Measurements from ENCODE around the gene PLD4.
"Not testable (repeated sequence)": the region's sequence is repeated elsewhere in the genome, so short reads cannot be mapped to it uniquely, and the experiment has no call there.

The PLD4 gene

DNA sequence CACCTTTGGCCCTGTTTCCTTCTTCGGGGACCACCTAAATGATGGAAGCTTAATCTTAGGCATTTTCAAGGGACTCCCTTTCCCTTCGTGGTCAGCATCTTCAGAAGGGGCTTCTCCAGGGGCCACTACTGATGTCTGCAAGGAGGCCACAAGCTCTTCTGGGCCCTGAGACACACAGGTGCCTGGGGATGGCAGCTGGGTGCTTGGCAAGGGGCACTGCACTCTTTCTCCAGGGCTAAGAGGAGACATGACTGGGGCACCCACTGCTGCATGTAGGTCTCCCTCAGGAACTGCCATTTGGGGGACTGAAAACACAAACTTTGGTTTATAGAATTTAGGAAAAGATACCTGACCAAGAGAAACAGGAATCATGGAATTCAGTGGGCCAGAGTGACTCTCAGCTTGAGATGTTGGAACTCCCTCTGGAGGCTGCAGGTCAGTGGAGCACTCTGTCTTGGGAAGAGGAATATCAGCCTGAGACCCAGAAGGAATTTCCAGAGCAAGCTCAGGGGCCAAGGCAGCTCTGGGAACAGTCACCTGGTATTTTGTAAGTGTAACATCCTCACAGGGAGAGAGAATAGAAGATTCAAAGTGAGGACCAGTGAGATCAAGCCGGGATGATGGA is 16.0 kb downstream of the PLD4 start:
- no peak for DNase-seq (ENCODE audit: low spot score)

DNA sequence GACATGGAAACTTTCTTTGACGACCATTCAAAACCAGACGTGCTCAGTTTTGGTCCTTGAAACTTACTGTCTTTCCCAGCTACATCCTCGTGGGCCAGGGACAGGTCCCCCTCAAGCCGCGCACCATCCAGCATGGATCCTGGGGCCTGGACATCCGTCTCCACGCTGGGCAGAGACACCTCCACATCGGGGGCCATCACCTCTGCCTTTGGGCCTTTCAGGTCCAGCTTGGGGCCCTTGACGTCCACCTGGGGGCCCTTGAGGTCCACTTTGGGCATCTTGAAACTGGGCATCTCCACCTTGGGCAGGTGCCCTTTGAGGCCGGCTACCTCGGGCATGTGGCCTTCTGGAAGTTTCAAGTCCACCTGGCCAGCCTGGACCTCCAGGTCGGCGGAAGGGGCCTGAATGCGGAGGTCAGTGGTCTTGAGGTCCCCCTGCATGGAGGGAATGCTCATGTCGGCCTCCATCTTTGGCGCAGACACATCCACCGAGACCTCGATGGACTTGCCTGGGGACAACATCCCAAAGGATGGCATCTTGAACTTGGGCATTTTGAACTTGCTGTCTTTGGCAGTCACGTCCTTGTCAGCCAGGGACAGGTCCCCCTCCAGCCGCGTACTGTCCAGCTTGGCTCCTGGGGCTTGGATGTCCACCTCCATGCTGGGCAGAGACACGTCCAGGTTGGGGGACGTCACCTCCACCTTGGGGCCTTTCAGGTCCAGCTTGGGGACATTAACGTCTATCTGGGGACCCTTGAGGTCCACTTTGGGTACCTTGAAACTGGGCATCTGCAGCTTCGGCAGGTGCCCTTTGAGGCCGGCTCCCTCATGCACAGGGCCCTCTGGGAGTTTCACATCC is 17.1 kb downstream of the PLD4 start:
- no peak for DNase-seq (ENCODE audit: low spot score)

DNA sequence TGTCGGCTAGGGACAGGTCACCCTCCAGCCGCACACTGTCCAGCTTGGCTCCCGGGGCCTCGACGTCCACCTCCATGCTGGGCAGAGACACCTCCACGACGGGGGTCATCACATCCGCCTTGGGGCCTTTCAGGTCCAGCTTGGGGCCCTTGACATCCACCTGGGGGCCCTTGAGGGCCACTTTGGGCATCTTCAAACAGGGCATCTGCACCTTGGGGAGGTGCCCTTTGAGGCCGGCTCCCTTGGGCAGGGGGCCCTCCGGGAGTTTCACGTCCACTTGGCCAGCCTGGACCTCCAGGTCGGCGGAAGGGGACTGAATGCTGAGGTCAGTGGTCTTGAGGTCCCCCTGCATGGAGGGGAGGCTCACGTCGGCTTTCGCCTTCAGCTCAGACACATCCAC is 17.9 kb downstream of the PLD4 start:
- DNase-seq (ENCODE audit: low spot score), result no peak

DNA sequence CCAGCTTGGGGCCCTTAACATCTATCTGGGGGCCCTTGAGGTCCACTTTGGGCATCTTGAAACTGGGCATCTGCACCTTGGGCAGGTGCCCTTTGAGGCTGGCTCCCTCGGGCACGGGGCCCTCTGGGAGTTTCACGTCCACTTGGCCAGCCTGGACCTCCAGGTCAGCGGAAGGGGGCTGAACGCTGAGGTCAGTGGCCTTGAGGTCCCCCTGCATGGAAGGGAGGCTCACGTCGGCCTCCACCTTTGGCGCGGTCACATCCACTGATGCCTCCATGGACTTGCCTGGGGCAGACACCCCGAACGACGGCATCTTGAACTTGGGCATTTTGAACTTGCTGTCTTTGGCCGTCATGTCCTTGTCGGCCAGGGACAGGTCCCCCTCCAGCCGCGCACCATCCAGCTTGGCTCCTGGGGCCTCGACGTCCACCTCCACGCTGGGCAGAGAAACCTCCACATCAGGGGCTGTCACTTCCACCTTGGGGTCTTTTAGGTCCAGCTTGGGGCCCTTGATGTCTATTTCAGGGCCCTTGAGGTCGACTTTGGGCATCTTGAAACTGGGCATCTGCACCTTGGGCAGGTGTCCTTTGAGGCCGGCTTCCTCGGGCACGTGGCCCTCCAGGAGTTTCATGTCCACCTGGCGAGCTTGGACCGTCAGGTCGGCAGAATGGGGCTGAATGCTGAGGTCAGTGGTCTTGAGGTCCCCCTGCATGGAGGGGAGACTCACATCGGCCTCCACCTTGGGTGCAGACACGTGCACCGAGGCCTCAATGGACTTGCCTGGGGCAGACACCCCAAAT is 18.7 kb downstream of the PLD4 start:
- not testable (repeated sequence) for DNase-seq (ENCODE audit: low spot score)

DNA sequence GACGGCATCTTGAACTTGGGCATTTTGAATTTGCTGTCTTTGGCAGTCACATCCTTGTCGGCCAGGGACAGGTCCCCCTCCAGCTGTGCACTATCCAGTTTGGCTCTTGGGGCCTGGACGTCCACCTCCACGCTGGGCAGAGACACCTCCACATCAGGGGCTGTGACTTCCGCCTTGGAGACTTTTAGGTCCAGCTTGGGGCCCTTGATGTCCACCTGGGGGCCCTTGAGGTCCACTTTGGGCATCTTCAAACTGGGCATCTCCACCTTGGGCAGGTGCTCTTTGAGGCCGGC is 19.3 kb downstream of the PLD4 start:
- DNase-seq (ENCODE audit: low spot score), result not testable (repeated sequence)

DNA sequence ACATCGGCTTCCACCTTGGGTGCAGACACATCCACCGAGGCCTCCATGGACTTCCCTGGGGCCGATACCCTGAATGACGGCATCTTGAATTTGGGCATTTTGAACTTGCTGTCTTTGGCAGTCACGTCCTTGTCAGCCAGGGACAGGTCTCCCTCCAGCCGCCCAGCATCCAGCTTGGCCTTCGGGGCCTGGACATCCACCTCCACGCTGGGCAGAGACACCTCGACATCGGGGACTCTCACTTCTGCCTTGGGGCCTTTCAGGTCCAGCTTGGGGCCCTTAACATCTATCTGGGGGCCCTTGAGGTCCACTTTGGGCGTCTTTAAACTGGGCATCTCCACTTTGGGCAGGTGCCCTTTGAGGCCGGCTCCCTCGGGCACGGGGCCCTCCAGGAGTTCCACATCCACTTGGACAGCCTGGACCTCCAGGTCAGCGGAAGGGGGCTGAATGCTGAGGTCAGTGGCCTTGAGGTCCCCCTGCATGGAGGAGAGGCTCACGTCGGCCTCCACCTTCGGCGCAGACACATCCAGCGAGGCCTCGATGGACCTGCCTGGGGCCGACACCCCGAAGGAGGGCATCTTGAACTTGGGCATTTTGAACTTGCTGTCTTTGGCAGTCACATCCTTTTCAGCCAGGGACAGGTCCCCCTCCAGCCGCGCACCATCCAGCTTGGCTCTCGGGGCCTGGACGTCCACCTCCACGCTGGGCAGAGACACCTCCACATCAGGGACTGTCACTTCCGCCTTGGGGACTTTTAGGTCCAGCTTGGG is 19.9 kb downstream of the PLD4 start:
- DNase-seq (ENCODE audit: low spot score), result not testable (repeated sequence)

DNA sequence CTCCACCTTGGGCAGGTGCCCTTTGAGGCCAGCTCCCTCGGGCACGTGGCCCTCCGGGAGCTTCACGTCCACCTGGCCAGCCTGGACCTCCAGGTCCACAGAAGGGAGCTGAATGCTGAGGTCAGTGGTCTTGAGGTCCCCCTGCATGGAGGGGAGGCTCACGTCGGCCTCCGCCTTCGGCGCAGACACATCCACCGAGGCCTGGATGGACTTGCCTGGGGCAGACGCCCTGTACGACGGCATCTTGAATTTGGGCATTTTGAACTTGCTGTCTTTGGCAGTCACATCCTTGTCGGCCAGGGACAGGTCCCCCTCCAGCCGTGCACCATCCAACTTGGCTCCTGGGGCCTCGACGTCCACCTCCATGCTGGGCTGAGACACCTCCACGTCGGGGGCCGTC is 20.6 kb downstream of the PLD4 start:
- not testable (repeated sequence) for DNase-seq (ENCODE audit: low spot score)

DNA sequence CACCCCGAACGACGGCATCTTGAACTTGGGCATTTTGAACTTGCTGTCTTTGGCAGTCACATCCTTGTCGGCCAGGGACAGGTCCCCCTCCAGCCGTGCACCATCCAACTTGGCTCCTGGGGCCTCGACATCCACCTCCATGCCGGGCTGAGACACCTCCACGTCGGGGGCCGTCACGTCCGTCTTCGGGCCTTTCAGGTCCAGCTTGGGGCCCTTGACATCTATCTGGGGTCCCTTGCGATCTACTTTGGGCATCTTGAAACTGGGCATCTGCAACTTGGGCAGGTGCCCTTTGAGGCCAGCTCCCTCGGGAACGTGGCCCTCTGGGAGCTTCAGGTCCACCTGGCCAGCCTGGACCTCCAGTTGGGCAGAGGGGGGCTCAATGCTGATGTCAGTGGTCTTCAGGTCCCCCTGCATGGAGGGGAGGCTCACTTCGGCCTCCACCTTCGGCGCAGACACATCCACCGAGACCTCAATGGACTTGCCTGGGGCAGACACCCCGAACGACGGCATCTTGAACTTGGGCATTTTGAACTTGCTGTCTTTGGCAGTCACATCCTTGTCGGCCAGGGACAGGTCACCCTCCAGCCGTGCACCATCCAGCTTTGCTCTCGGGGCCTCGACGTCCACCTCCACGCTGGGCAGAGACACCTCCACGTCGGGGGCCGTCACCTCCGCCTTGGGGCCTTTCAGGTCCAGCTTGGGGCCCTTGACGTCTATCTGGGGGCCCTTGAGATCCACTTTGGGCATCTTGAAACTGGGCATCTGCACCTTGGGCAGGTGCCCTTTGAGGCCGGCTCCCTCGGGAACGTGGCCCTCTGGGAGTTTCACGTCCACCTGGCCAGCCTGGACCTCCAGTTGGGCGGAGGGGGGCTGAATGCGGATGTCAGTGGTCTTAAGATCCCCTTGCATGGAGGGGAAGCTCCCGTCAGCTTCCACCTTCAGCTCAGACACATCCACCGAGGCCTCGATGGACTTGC is 21.6 kb downstream of the PLD4 start:
- not testable (repeated sequence) for DNase-seq (ENCODE audit: low spot score)

DNA sequence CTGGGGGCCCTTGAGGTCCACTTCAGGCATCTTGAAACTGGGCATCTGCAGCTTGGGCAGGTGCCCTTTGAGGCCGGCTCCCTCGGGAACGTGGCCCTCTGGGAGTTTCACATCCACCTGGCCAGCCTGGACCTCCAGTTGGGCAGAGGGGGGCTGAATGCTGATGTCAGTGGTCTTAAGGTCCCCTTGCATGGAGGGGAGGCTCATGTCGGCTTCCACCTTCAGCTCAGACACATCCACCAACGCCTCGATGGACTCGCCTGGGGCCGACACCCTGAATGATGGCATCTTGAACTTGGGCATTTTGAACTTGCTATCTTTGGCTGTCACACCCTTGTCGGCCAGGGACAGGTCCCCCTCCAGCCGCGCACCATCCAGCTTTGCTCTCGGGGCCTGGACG is 22.5 kb downstream of the PLD4 start:
- DNase-seq (ENCODE audit: low spot score), result not testable (repeated sequence)

DNA sequence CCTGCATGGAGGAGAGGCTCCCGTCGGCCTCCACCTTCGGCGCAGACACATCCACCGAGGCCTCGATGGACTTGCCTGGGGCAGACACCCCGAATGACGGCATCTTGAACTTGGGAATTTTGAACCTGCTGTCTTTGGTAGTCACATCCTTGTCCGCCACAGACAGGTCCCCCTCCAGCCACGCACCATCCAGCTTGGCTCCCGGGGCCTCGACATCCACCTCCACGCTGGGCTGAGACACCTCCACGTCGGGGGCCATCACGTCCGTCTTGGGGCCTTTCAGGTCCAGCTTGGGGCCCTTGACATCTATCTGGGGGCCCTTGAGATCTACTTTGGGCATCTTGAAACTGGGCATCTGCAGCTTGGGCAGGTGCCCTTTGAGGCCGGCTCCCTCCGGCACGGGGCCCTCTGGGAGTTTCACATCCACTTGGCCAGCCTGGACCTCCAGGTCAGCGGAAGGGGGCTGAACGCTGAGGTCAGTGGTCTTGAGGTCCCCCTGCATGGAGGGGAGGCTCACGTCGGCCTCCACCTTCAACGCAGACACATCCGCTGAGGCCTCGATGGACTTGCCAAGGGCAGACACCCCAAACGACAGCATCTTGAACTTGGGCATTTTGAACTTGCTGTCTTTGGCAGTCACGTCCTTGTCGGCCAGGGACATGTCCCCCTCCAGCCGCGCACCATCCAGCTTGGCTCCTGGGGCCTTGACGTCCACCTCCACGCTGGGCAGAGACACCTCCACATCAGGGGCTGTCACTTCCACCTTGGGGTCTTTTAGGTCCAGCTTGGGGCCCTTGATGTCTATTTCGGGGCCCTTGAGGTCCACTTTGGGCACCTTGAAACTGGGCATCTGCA is 23.4 kb downstream of the PLD4 start:
- not testable (repeated sequence) for DNase-seq (ENCODE audit: low spot score)

DNA sequence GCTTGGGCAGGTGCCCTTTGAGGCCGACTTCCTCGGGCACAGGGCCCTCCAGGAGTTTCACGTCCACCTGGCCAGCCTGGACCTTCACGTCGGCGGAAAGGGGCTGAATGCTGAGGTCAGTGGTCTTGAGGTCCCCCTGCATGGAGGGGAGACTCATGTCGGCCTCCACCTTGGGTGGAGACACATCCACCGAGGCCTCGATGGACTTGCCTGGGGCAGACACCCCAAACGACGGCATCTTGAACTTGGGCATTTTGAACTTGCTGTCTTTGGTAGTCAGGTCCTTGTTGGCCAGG is 24.0 kb downstream of the PLD4 start:
- DNase-seq (ENCODE audit: low spot score), result no peak

DNA sequence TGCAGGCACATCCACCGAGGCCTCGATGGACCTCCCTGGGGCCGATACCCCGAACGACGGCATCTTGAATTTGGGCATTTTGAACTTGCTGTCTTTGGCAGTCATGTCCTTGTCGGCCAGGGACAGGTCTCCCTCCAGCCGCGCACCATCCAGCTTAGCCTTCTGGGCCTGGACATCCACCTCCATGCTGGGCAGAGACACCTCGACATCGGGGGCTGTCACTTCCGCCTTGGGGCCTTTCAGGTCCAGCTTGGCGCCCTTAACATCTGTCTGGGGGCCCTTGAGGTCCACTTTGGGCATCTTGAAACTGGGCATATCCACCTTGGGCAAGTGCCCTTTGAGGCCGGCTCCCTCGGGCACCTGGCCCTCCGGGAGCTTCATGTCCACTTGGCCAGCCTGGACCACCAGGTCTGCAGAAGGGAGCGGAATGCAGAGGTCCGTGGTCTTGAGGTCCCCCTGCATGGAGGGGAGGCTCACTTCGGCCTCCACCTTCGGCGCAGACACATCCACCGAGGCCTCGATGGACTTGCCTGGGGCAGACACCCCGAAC is 24.8 kb downstream of the PLD4 start:
- not testable (repeated sequence) for DNase-seq (ENCODE audit: low spot score)

DNA sequence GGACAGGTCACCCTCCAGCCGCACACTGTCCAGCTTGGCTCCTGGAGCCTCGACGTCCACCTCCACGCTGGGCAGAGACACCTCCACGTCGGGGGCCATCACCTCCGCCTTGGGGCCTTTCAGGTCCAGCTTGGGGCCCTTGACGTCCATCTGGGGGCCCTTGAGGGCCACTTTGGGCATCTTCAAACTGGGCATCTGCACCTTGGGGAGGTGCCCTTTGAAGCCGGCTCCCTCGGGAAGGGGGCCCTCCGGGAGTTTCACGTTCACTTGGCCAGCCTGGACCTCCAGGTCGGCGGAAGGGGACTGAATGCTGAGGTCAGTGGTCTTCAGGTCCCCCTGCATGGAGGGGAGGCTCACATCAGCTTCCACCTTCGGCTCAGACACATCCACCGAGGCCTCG is 25.3 kb downstream of the PLD4 start:
- no peak for DNase-seq (ENCODE audit: low spot score)

DNA sequence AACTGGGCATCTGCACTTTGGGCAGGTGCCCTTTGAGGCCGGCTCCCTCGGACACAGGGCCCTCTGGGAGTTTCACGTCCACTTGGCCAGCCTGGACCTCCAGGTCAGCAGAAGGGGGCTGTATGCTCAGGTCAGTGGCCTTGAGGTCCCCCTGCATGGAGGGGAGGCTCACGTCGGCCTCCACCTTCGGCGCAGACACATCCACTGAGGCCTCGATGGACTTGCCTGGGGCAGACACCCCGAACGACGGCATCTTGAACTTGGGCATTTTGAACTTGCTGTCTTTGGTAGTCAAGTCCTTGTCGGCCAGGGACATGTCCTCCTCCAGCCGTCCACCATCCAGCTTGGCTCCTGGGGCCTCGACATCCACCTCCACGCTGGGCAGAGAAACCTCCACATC is 26.0 kb downstream of the PLD4 start:
- not testable (repeated sequence) for DNase-seq (ENCODE audit: low spot score)

DNA sequence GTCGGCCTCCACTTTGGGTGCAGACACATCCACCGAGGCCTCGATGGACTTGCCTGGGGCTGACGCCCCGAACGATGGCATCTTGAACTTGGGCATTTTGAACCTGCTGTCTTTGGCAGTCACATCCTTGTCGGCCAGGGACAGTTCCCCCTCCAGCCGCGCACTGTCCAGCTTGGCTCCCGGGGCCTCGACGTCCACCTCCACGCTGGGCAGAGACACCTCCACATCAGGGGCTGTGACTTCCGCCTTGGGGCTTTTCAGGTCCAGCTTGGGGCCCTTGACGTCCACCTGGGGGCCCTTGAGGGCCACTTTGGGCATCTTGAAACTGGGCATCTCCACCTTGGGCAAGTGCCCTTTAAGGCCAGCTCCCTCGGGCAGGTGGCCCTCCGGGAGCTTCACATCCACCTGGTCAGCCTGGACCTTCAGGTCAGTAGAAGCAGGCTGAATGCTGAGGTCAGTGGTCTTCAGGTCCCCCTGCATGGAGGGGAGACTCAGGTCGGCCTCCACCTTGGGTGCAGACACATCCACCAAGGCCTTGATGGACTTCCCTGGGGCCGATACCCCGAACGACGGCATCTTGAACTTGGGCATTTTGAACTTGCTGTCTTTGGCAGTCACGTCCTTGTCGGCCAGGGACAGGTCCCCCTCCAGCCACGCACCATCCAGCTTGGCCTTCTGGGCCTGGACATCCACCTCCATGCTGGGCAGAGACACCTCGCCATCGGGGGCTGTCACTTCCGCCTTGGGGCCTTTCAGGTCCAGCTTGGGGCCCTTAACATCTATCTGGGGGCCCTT is 27.4 kb downstream of the PLD4 start:
- not testable (repeated sequence) for DNase-seq (ENCODE audit: low spot score)

DNA sequence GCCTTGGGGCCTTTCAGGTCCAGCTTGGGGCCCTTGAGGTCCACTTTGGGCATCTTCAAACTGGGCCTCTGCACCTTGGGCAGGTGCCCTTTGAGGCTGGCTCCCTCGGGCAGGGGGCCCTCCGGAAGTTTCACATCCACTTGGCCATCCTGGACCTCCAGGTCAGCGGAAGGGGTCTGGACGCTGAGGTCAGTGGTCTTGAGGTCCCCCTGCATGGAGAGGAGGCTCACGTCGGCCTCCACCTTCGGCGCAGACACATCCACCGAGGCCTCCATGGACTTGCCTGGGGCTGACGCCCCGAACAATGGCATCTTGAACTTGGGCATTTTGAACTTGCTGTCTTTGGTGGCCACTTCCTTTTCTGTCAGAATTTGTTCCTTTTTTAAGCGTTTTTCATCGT is 28.4 kb downstream of the PLD4 start:
- no peak for DNase-seq (ENCODE audit: low spot score)

DNA sequence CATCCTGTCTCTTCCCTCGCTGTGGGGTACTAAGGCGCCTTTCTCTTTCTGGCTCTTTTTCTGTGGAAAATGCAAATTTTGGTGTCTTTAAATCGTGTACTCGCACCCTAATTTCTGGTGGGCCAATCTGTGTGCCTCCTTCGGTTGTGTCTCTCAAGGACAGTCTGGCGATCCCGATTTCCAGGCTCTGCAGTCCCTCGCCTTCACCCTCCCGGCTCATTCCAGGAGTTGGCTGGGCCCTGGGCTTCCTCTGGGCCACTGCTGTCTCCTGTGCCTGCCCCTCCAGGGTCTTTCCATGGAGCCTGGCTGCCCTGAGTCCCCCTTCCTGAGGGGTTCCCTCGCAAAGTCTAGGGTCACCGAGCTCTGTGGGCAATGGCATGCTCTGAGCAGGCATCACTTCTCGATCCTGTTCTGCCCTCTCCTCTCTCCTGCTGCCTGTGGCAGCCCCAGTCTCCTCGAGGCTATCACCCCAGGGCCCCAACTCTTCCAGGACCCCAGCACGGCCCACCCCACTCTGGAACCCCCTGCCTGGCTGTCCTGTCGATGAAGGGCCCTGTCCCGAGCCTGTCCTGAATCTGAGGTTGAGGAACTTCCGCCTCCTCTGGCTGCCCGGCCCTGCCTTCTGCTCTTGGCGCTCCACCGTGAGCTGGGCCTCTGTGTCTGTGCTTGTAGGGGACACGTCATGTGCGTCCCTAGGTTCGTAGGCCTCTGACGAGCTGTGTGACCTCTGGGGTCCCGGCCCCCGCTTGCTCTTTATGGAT is 29.4 kb downstream of the PLD4 start:
- no peak for DNase-seq (ENCODE audit: low spot score)

DNA sequence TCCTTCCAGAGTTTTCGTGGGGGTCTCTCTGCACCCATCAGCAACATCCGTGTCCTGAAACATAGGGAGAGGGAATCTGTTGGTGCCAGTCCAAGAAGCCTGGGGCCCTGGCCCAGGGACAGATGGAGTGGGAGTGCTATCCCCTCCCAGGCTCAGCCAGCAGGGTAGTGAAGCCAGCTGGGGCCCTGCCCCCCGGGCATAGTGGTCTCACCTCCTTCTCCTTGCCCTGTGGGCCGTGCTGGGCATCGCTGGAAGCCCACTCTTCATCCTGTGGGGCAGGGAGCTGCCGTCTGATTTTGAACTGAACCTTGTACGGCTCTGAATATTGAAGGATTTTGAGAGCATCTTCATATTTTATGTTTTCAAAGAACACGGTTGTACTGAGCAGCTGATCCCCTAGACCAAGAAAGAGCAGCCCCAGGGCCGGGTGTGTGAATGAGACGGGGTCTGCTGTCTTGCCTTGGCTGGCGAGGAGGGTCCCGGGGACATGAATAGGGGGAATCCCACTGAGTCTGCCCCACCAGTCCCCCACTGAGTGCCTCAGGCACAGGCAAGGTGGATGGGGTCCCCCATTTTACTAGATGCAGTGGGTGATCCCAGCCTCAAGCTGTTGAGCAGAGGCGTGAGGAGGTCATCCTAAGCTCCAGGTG is 30.2 kb downstream of the PLD4 start:
- DNase-seq (ENCODE audit: low spot score), result no peak

Data from putamen (tissue), 1 donor.